ENCODE results near the gene SLC16A12.
"Not testable (repeated sequence)": the region's sequence is repeated elsewhere in the genome, so short reads cannot be mapped to it uniquely, and the experiment has no call there.

The SLC16A12 gene

GRCh38 chr10:89531359-89531758, 4.0 kb downstream of the SLC16A12 start:
- DNase-seq (ENCODE audit: extremely low read depth, low read depth): no peak
- TF ChIP-seq CTCF (IDR thresholded peaks at IDR 0.05; ENCODE audit: low read depth, low read length): no peak

GRCh38 chr10:89529711-89530110, 5.7 kb downstream of the SLC16A12 start:
- DNase-seq (ENCODE audit: extremely low read depth, low read depth): not testable (repeated sequence)

GRCh38 chr10:89526358-89526757, 9.0 kb downstream of the SLC16A12 start:
- DNase-seq (ENCODE audit: extremely low read depth, low read depth): no peak

GRCh38 chr10:89525556-89525955, 9.8 kb downstream of the SLC16A12 start:
- TF ChIP-seq CTCF (IDR thresholded peaks at IDR 0.05; ENCODE audit: low read depth, low read length): no peak
- DNase-seq (ENCODE audit: extremely low read depth, low read depth): no peak

More at GRCh38 chr10:89526358-89526757, 9.0 kb downstream of the SLC16A12 start:
- TF ChIP-seq CTCF (IDR thresholded peaks at IDR 0.05; ENCODE audit: low read depth, low read length): no peak

GRCh38 chr10:89524279-89524678, 11.1 kb downstream of the SLC16A12 start:
- no peak for TF ChIP-seq CTCF (IDR thresholded peaks at IDR 0.05; ENCODE audit: low read depth, low read length)

GRCh38 chr10:89523274-89523673, 12.1 kb downstream of the SLC16A12 start:
- no peak for DNase-seq (ENCODE audit: extremely low read depth, low read depth)
- TF ChIP-seq CTCF (IDR thresholded peaks at IDR 0.05; ENCODE audit: low read depth, low read length): no peak

More at GRCh38 chr10:89524279-89524678, 11.1 kb downstream of the SLC16A12 start:
- DNase-seq (ENCODE audit: extremely low read depth, low read depth): no peak

GRCh38 chr10:89522463-89522862, 12.9 kb downstream of the SLC16A12 start:
- TF ChIP-seq CTCF (IDR thresholded peaks at IDR 0.05; ENCODE audit: low read depth, low read length): no peak
- no peak for DNase-seq (ENCODE audit: extremely low read depth, low read depth)

GRCh38 chr10:89521368-89521767, 14.0 kb downstream of the SLC16A12 start:
- DNase-seq (ENCODE audit: extremely low read depth, low read depth): no peak
- TF ChIP-seq CTCF (IDR thresholded peaks at IDR 0.05; ENCODE audit: low read depth, low read length): no peak
